HCT116 (cell line): Measurements from ENCODE around the gene TFDP1. TPM values are rescaled to one million over a fixed set of nuclear protein-coding genes. Genes with fewer than 3 reads are reported as not detected.

Source experiments
- ATAC-seq: fragments of 200-7000 bp; cut with Tn5 transposase; 2 replicates; pipeline ENCODE4 v1.9.1; 2020; ENCODE audit warnings: mild to moderate bottlenecking, moderate library complexity
- BruUV-seq: library from RNA; stranded (reverse); fragments of 400-500 nt; replicated peaks from 2 replicates; lab custom pipeline; 2021; lab: Mats Ljungman, UMichigan
- CTCF ChIA-PET: fragments of 300-600 bp; sonication (Branson Sonifier 250); formaldehyde crosslinking; loops from one replicate; lab custom pipeline; 2021; ENCODE audit warnings: antibody characterized with exemption; lab: Charles Lee
- POLR2A ChIA-PET: fragments of 300-600, 350-600 bp; sonication (Branson Sonifier 250); formaldehyde crosslinking; loops from one replicate; lab custom pipeline; 2021; ENCODE audit warnings: antibody characterized with exemption; lab: Charles Lee
- RAD21 ChIA-PET, 2 experiments: fragments of 300-600 bp; sonication (Branson Sonifier 250); formaldehyde crosslinking; loops; one replicate each; lab custom pipeline; 2023; ENCODE audit warnings: low total read pairs in 2 of 2; ENCODE audit not compliant: uncharacterized antibody in 2 of 2, unreplicated experiment in 2 of 2, low non-redundant PET in 1 of 2; lab: Charles Lee
- DNase-seq: peaks from one replicate; pipeline ENCODE4 v3.0.0-alpha.2; 2010; ENCODE audit warnings: low read depth, low spot score
- H2AFZ ChIP-seq: fragments of 200-600 bp; shearing (Covaris generic), sonication (generic); 2 replicates; pipeline ENCODE4 v1.6.1; 2017; ENCODE audit warnings: low read depth, mixed run types, mixed read lengths, antibody characterized with exemption, low read length; ENCODE audit not compliant: poor library complexity, severe bottlenecking
- H3K27ac ChIP-seq: 2 replicates; pipeline ENCODE4 v1.5.1; 2012; ENCODE audit warnings: low read depth, low read length
- H3K27me3 ChIP-seq: fragments of 200-600 bp; sonication (generic); 2 replicates; pipeline ENCODE4 v1.6.1; 2016; ENCODE audit warnings: mixed run types, low read length, mixed read lengths; ENCODE audit not compliant: insufficient read depth
- H3K36me3 ChIP-seq, 2 experiments: fragments of 200-500 bp in 1 of 2; fragments of 200-600 bp in 1 of 2; sonication (Bioruptor generic) in 1 of 2; sonication (generic) in 1 of 2; 2 replicates each; pipeline versions ENCODE4 v1.5.1 to v1.6.1; 2014 to 2016; ENCODE audit warnings: low read length in 2 of 2, inconsistent platforms in 1 of 2, mixed read lengths in 1 of 2, mixed run types in 1 of 2; ENCODE audit not compliant: insufficient read depth in 2 of 2, control insufficient read depth in 1 of 2
- H3K4me1 ChIP-seq, 2 experiments: fragments of 200-600 bp in 1 of 2; sonication (generic) in 1 of 2; 2 replicates each; pipeline versions ENCODE4 v1.5.1 to v1.6.1; 2012 to 2017; ENCODE audit warnings: low read length in 2 of 2, inconsistent platforms in 1 of 2, mild to moderate bottlenecking in 1 of 2, mixed read lengths in 1 of 2, mixed run types in 1 of 2, moderate library complexity in 1 of 2; ENCODE audit not compliant: insufficient read depth in 2 of 2, control insufficient read depth in 1 of 2
- H3K4me2 ChIP-seq: fragments of 200-600 bp; sonication (generic); 2 replicates; pipeline ENCODE4 v1.6.1; 2017; ENCODE audit warnings: mixed run types, low read length, mixed read lengths
- H3K4me3 ChIP-seq, 2 experiments: fragments of 200-600 bp in 1 of 2; sonication (generic) in 1 of 2; replicated peaks in 1 of 2; 2 replicates each; pipeline ENCODE4 v1.5.1; 2011 to 2016; ENCODE audit warnings: low read length in 2 of 2, control low read depth in 1 of 2, low read depth in 1 of 2, mild to moderate bottlenecking in 1 of 2, mixed read lengths in 1 of 2, mixed run types in 1 of 2
- H3K79me2 ChIP-seq: fragments of 200-600 bp; sonication (generic); 2 replicates; pipeline ENCODE4 v1.6.1; 2017; ENCODE audit warnings: mild to moderate bottlenecking, mixed run types, low read length, moderate library complexity, mixed read lengths; ENCODE audit not compliant: insufficient read depth
- H3K9ac ChIP-seq: fragments of 200-600 bp; sonication (generic); 2 replicates; pipeline ENCODE4 v1.6.1; 2016; ENCODE audit warnings: low read length, mixed read lengths
- H3K9me2 ChIP-seq: fragments of 200-600 bp; sonication (generic), shearing (Covaris generic); 2 replicates; pipeline ENCODE4 v1.6.1; 2017; ENCODE audit warnings: mixed run types, mild to moderate bottlenecking, moderate library complexity; ENCODE audit not compliant: insufficient read depth
- H3K9me3 ChIP-seq, 2 experiments: fragments of 200-500 bp in 1 of 2; fragments of 200-600 bp in 1 of 2; sonication (Bioruptor generic) in 1 of 2; sonication (generic) in 1 of 2; 2 replicates each; pipeline ENCODE4 v1.6.1; 2014 to 2017; ENCODE audit warnings: low read length in 2 of 2, mixed read lengths in 2 of 2, inconsistent platforms in 1 of 2, low read depth in 1 of 2, mild to moderate bottlenecking in 1 of 2, mixed run types in 1 of 2, moderate library complexity in 1 of 2; ENCODE audit not compliant: control insufficient read depth in 1 of 2, insufficient read depth in 1 of 2
- H4K20me1 ChIP-seq: fragments of 200-600 bp; sonication (generic), shearing (Covaris generic); 2 replicates; pipeline ENCODE4 v1.6.1; 2017; ENCODE audit warnings: mixed run types, mild to moderate bottlenecking, moderate library complexity; ENCODE audit not compliant: insufficient read depth
- ELF1 ChIP-seq: IDR thresholded peaks from 2 replicates; pipeline ENCODE4 v1.6.1; 2012; ENCODE audit warnings: low read depth, borderline replicate concordance
- EZH2phosphoT487 ChIP-seq: fragments of 200-600 bp; IDR thresholded peaks from 2 replicates; pipeline ENCODE4 v1.6.1; 2018; ENCODE audit warnings: antibody characterized with exemption, borderline replicate concordance
- JUND ChIP-seq: IDR thresholded peaks from 2 replicates; pipeline ENCODE4 v1.6.1; 2012
- POLR2AphosphoS5 ChIP-seq: IDR thresholded peaks from 2 replicates; pipeline ENCODE4 v1.6.1; 2011; ENCODE audit warnings: mild to moderate bottlenecking, low read depth, low read length, moderate library complexity
- ZFX ChIP-seq: fragments of 450-650 bp; IDR thresholded peaks from 2 replicates; pipeline ENCODE4 v1.6.1; 2017
- intact Hi-C: fragments of 100-400 bp; cut with micrococcal nuclease; formaldehyde crosslinking; loops from 2 replicates; pipeline ENCODE4 v1.10.0; 2022
- total RNA-seq: library from RNA; stranded (reverse); gene quantifications from one replicate; pipeline ENCODE4 v1.2.1, GENCODE V29; 2021; ENCODE audit not compliant: unreplicated experiment
- TF ChIP-seq, protein P1 (sequence below): IDR thresholded peaks from 2 replicates; pipeline ENCODE4 v1.6.1; 2012

Gene TFDP1
- total RNA-seq, 1 experiment from 2014 or later: 169 TPM

DNA sequence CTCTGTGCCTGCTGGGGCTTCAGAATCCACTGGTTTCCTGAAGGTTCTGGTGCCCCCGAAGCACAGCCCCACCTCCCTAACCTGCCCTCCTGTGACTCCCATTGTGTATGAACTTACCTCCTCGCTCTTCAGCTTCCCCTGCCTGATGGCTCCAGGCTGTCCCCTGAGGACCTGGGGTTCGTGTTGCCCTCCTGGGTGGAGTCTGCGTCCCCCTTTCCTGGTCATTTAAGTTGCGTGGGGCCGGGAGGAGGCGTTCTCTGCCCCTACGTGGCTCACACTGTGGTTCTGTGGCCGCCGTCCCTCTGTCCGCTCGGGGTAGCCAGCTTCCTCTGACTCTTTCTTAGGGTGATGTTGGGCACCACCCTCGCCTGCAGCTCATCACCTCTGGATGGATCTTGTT, 13.9 kb downstream of the TFDP1 start:
- intact Hi-C loops: no loop called here
- H3K27me3 ChIP-seq: no peaks in the 10 kb centered on the region
- ATAC-seq (no peak), DNase-seq (no peak)
- no peak overlapping the region for H2AFZ ChIP-seq
- no peak overlapping the region for H3K4me3 ChIP-seq
- H3K4me1 ChIP-seq: no peaks in the 10 kb centered on the region
- ChIA-PET CTCF (no interaction called here), POLR2A (no interaction called here), RAD21 (no interaction called here)
- H3K4me2 ChIP-seq: no peak overlapping the region
- H3K27ac ChIP-seq: no peak overlapping the region
- H4K20me1 ChIP-seq: no peaks in the 10 kb centered on the region; the same call in 1 of the 2 replicates
- no TSS peak for BruUV-seq
- H3K9me2 ChIP-seq: no peaks in the 10 kb centered on the region
- TF ChIP-seq EZH2phosphoT487 (no peak), POLR2AphosphoS5 (no peak)
- H3K9me3 ChIP-seq: no peaks in the 10 kb centered on the region
- H3K9ac ChIP-seq: no peak overlapping the region
- H3K79me2 ChIP-seq: peaks cover 94% of the 10 kb centered on the region
- peaks cover 11 to 47% of the 10 kb centered on the region in 2 experiments; a peak in 3 of 4 replicates for H3K36me3 ChIP-seq

DNA sequence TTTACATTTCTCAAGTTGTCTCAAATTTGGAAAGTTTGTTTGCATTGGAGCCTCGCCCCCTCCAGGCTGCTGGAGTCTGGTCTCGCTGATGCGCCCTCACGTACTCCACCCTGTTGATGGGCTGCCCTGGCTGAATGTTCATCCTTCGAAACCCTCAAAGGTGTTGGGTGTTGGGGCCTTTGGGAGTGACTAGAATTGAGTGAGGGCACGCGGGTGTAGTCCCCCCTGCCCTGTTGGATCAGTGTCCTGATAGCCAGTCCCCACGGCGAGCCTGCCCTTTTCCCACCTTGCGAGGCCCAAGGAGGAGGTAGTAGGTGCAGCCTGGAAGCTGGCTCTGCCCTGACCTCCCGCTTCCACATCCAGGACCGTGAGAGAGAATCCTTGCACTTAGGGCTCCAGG, 14.8 kb downstream of the TFDP1 start:
- Histone ChIP-seq H3K9me3 (no peaks in the 10 kb centered on the region), H2AFZ (no peak overlapping the region), H3K79me2 (peaks cover 100% of the 10 kb centered on the region), H3K27me3 (no peaks in the 10 kb centered on the region), H3K9ac (no peak overlapping the region), H3K36me3 (peaks cover 11 to 50% of the 10 kb centered on the region in 2 experiments; a peak in 3 of 4 replicates), H3K4me2 (no peak overlapping the region)
- BruUV-seq: no TSS peak
- no peak for TF ChIP-seq POLR2AphosphoS5
- TF ChIP-seq ELF1: no peak
- TF ChIP-seq JUND: no peak
- TF ChIP-seq, protein P1, sequence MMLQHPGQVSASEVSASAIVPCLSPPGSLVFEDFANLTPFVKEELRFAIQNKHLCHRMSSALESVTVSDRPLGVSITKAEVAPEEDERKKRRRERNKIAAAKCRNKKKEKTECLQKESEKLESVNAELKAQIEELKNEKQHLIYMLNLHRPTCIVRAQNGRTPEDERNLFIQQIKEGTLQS: no peak
- no peak for TF ChIP-seq ZFX
- TF ChIP-seq, all 23 proteins: peak for 0
- Histone ChIP-seq H4K20me1 (no peaks in the 10 kb centered on the region; the same call in 1 of the 2 replicates), H3K4me3 (no peak overlapping the region), H3K4me1 (no peaks in the 10 kb centered on the region), H3K27ac (no peak overlapping the region), H3K9me2 (no peaks in the 10 kb centered on the region)
- ATAC-seq: no peak
- CTCF ChIA-PET: no interaction called here
- intact Hi-C loops: no loop called here
- POLR2A ChIA-PET: no interaction called here
- RAD21 ChIA-PET: no interaction called here
- DNase-seq: no peak
